A673 (cell line): ENCODE results near the gene TMEM164. TPM values are rescaled to one million over a fixed set of nuclear protein-coding genes. Genes with fewer than 3 reads are reported as not detected.

Source experiments
- BruUV-seq: library from RNA; stranded (reverse); fragments of 400-500 nt; replicated peaks from 2 replicates; lab custom pipeline; 2021; lab: Mats Ljungman, UMichigan
- CTCF ChIA-PET: fragments of 300-600 bp; sonication (Branson Sonifier 250); formaldehyde crosslinking; loops from one replicate; lab custom pipeline; 2022; ENCODE audit warnings: antibody characterized with exemption; lab: Charles Lee
- POLR2A ChIA-PET: fragments of 300-600 bp; sonication (Branson Sonifier 250); formaldehyde crosslinking; loops from one replicate; lab custom pipeline; 2022; ENCODE audit warnings: antibody characterized with exemption; ENCODE audit not compliant: low non-redundant PET; lab: Charles Lee
- DNase-seq: peaks from one replicate; pipeline ENCODE4 v3.0.0-alpha.2; 2015; ENCODE audit warnings: low spot score
- H3K27ac ChIP-seq: fragments of 200-600 bp; sonication (generic); 2 replicates; pipeline ENCODE4 v1.5.1; 2016; ENCODE audit warnings: mixed run types, low read depth, mild to moderate bottlenecking, mixed read lengths, antibody characterized with exemption, low read length; ENCODE audit not compliant: poor library complexity, severe bottlenecking
- H3K27me3 ChIP-seq: fragments of 200-600 bp; sonication (generic); replicated peaks from 2 replicates; pipeline ENCODE4 v1.6.1; 2017; ENCODE audit warnings: mixed run types, low read depth, mild to moderate bottlenecking, mixed read lengths, antibody characterized with exemption, low read length; ENCODE audit not compliant: insufficient read depth, poor library complexity
- H3K36me3 ChIP-seq: fragments of 200-600 bp; sonication (generic); 2 replicates; pipeline ENCODE4 v1.6.1; 2016; ENCODE audit warnings: mixed run types, mild to moderate bottlenecking, mixed read lengths, antibody characterized with exemption, low read length; ENCODE audit not compliant: insufficient read depth, poor library complexity, severe bottlenecking
- H3K4me1 ChIP-seq: fragments of 200-600 bp; sonication (generic); 2 replicates; pipeline ENCODE4 v1.6.1; 2017; ENCODE audit warnings: mixed run types, mild to moderate bottlenecking, mixed read lengths, antibody characterized with exemption, low read length; ENCODE audit not compliant: insufficient read depth, poor library complexity, severe bottlenecking
- H3K4me3 ChIP-seq: fragments of 200-600 bp; sonication (generic); 2 replicates; pipeline ENCODE4 v1.5.1; 2016; ENCODE audit warnings: low read depth, mixed run types, mild to moderate bottlenecking, mixed read lengths, low read length; ENCODE audit not compliant: poor library complexity, severe bottlenecking
- H3K9me3 ChIP-seq: fragments of 200-600 bp; sonication (generic); 2 replicates; pipeline ENCODE4 v1.6.1; 2016; ENCODE audit warnings: mixed run types, low read depth, mild to moderate bottlenecking, mixed read lengths, antibody characterized with exemption, low read length; ENCODE audit not compliant: poor library complexity, severe bottlenecking
- CTCF ChIP-seq: fragments of 300-800, 200-600 bp; sonication (generic); conservative IDR thresholded peaks from 2 replicates; pipeline ENCODE4 v1.5.1; 2017; ENCODE audit warnings: low read depth, mild to moderate bottlenecking, antibody characterized with exemption, low read length, moderate library complexity, mixed read lengths
- EZH2 ChIP-seq: fragments of 200-600 bp; sonication (generic); IDR thresholded peaks from 2 replicates; pipeline ENCODE4 v1.6.1; 2017; ENCODE audit warnings: borderline replicate concordance, low read depth, mild to moderate bottlenecking, mixed read lengths, antibody characterized with exemption, low read length; ENCODE audit not compliant: poor library complexity, severe bottlenecking
- intact Hi-C: fragments of 100-400 bp; cut with micrococcal nuclease; formaldehyde crosslinking; loops from one replicate; pipeline ENCODE4 v1.10.0; 2022; ENCODE audit not compliant: unreplicated experiment
- total RNA-seq: library from RNA; stranded (reverse); gene quantifications from 2 replicates; pipeline ENCODE4 v1.2.3, GENCODE V29; 2021

TMEM164 gene
- total RNA-seq, 1 experiment from 2014 or later: 26.5 TPM

- ChIA-PET CTCF (interaction anchor here (0.7 kb wide), 1 partner anchor 571 kb away, joined by 4 read pairs; no protein-coding TSS in a partner anchor), POLR2A (no interaction called here)
- BruUV-seq: no TSS peak
- H3K9me3 ChIP-seq: no peaks in the 10 kb centered on the region
- no peaks in the 10 kb centered on the region for H3K27me3 ChIP-seq
- H3K4me1 ChIP-seq: no peaks in the 10 kb centered on the region
- no peak overlapping the region for H3K27ac ChIP-seq
- H3K4me3 ChIP-seq: no peak overlapping the region
- H3K36me3 ChIP-seq: no peaks in the 10 kb centered on the region
- no peak for DNase-seq
- no peak for TF ChIP-seq CTCF
- TF ChIP-seq EZH2: no peak
- intact Hi-C loops: no loop called here
Measured at GRCh38 chrX:109987884-109988283, 15.0 kb upstream of the TMEM164 start.

GRCh38 chrX:109990582-109991276 is 12.2 kb upstream of the TMEM164 start:
- Histone ChIP-seq H3K9me3 (no peaks in the 10 kb centered on the region), H3K27me3 (no peaks in the 10 kb centered on the region), H3K27ac (no peak overlapping the region), H3K4me3 (no peak overlapping the region), H3K4me1 (no peaks in the 10 kb centered on the region), H3K36me3 (no peaks in the 10 kb centered on the region)
- TF ChIP-seq EZH2 (no peak), CTCF (no peak)
- POLR2A ChIA-PET: no interaction called here
- BruUV-seq: no TSS peak
- no peak for DNase-seq
- CTCF ChIA-PET: no interaction called here
- intact Hi-C loops: loop anchor here (10.0 kb wide), 1 partner anchor 424 kb away; no protein-coding TSS in a partner anchor

DNA sequence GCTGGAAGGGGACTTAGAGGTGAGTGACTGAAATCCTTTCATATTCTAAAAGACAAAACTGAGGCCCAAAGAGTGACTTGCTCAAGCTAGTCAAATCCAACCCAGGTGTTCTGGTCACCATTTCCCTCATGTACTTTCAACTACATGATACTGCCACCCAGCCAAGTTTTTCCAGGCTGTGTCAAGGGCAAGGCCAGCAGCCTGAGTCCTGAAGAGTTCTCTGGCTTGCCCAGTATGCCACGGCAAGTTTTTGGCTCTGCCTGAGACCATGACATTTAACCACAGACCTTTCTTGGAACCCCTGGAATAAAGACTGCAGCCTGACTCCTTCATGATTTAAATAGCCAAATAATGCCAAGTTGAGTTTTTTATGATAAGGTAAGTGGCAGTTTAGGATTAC is 10.7 kb upstream of the TMEM164 start:
- Histone ChIP-seq H3K4me3 (no peak overlapping the region), H3K27me3 (no peaks in the 10 kb centered on the region), H3K9me3 (no peaks in the 10 kb centered on the region), H3K4me1 (no peaks in the 10 kb centered on the region), H3K27ac (no peak overlapping the region), H3K36me3 (no peaks in the 10 kb centered on the region)
- TF ChIP-seq CTCF (no peak), EZH2 (no peak)
- BruUV-seq: no TSS peak
- intact Hi-C loops: loop anchor here (10.0 kb wide), 1 partner anchor 423 kb away; no protein-coding TSS in a partner anchor
- DNase-seq: no peak
- CTCF ChIA-PET: no interaction called here
- POLR2A ChIA-PET: no interaction called here
